AG20443 (cell line): Measurements from ENCODE around the gene COL5A2.

ENCODE experiments used
- DNase-seq: peaks from one replicate; pipeline ENCODE4 v3.0.0; 2012; ENCODE audit warnings: low spot score, mixed read lengths

The COL5A2 gene

DNA sequence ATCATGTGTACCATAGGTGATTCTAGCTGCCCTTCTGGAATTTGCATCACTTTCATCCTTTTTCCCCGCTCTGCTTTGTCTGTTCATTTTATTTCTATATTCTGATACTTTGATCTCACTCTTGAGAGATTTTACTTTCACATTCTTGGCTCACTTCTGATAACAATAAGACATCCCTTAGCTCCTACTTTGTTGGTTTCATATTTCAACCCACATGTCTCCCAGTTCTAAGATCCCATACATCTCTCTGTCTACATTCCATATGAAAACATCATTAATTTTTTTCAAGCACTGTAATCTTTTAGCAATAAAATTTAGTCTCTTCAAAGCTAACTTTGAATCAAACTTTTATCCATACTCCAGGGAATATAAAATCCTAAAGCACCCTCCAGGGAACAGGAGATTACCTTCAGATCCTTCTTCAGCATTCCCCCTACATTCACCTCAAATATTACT is 129.8 kb downstream of the COL5A2 start:
- no peak for DNase-seq

DNA sequence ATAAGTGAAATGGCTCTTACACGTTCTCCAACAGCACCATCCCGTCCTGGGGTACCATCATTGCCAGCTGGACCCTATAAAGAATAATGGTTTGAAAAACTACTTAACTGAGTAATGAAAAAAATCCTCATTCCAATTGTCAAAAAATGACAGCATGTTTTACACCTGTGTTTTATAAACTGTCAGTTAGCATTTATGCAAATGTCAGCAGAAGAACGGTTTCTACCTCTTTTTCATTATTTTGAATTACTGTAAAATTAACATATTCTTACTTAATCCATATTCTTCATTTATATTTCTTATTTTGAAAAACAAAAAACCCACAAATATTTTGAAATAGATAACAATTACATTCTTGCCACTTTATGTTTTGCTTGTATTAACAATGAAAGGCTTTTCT is 131.4 kb downstream of the COL5A2 start:
- no peak for DNase-seq

DNA sequence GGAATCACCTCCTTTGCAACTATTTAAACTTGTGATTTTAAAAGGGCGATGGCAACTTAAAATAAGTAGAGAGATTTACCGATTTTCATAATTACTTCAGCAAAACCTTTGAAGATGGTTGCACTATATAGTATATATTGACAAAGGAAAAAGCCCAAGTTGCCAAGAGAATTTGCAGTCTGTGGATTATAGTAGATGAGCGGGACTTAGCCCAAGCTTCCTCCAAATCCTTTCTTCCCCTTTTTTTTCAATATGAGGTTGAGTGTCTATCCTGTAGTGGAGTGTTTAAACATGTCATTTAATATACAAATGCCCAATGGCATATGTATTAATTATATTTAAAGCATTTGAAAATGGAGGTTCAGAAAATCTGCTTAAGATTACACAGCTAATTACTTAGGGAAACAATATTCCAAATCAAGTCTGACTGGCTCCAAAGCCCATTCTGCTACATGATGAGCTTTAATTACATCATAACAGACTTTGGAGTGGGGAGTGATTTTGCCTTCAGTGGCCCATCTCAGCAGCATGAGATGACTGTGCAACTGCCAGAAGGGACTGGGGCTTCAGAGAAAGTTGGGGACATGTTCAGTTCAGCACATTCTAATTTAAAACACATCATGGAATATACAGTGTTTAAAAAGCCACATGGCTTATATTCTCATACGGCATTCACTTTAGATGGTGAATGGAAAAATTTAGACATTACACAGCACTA is 132.2 kb downstream of the COL5A2 start:
- no peak for DNase-seq

DNA sequence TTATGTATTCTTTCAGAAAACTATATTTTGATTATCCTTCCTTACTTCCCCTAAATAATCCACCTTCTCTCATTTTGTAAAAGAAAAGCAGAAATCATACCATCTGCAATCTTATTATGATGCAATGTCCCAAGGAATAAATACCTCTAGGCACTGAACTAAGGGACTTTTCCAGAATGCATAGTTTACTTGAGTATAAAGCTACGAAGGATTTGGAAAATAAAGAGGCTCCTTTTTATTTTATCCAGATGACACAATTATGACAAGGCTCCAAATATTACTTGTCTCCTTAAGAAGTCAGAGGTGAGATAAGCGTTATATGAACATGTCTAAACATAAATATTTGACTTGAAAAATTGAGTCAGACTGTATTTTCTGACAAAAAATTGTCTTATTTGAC is 133.2 kb downstream of the COL5A2 start:
- DNase-seq: no peak

DNA sequence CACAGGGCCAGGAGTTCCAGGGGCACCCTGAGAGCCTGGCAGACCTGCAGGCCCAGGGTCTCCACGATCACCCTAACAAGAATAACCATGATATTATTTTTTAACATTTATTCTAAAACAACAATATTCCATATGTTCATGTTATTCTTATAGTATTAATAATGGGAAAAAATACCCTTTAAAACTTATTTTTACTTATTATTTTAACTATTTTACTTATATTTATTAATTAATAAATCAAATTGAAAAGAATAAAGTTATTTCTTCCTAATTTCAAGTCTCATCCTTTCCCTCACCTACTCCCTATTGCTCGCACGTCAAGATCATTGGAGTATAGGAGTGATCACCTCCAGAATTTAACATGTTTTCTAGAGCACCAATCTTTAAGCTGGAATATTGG is 133.7 kb downstream of the COL5A2 start:
- DNase-seq: no peak

DNA sequence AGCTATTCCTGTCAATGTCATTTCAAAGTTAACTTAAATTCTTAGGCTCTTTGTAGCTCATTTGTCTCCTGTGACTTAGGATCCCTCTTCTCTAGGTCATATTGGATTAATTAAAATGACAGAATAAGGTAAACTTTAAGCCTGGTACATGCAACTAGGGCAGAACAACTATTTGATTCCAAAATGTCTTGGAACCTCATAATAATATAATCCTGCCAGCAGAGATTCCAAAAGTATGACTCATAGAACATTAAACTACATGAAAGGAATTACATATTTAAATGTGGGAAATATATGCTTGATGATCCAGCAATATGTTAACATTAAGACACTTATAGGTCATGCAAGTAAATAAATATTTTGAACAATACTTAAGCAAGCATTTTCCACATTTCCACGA is 142.0 kb downstream of the COL5A2 start:
- DNase-seq: peak; percentile 13

DNA sequence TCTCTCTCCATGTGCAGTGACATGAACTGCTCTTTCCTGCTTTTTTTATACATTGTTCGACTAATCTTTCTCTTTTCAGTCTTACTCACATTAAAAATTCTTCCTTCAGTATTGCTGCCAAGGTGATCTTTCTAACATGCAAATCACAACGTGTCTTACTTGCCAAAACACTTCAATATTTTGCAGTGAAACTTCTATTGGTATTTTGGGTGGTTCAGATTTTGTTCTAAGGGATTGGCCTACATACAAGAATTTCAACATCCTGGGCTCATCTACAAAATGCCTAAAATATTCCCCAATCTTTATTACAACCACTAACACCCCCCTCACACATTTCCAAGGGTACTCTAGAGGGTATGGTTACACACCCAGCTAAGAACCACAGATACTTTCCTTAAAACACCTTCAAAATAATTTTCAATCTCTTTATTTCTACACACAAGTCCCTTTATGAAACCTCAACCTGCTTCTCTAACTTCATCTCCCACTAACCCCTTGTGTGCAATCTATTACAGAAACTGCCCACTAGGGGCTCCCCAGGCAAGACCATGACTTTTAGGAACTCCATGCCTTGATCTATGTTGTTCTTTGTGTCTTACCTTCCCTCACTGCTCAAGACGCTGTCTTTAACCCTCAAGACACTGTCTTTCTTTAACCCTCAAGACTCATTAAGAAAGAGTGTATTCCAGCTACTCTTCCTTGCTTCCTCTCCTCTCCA is 154.5 kb downstream of the COL5A2 start:
- DNase-seq: peak; percentile 16

DNA sequence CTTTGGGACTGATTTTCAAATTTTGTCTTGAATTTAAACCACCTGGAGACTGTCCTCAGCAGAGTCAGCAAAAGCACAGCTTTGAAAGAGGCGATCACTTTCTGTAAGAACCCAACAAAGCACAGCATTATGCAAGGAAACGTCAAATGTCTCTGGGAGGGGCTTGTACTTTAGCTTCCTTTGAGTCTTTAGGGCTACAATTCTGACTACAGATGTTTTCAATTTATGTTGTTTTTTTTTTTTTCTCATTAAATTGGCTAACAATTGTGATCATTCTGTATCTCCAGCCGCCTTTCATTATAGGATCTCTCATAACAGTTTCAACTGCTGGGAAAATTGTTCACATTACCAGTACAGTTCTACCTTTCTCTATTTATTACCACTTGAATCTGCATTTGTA is 157.1 kb downstream of the COL5A2 start:
- peak; percentile 44 for DNase-seq

DNA sequence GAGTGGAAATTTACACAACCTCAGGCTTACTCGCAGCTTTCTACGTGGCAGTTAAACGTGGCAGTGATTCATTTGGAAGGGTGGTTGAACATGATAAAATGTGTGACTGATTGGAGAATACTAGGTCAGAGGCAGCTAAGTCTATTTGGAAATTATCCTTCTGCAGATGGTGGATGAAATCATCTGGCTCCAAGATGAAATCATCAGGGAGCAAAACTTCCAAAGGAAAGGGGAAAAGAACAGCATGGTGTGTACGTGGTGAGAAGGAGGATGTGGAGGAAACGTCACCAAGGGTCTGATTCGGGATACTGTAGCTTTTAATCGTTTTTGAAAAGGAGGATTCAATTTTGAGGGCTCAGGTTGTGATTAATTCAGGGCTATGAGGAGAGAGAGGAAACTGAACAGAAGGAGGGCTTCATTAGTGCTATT is 157.5 kb downstream of the COL5A2 start:
- DNase-seq: peak; percentile 61

DNA sequence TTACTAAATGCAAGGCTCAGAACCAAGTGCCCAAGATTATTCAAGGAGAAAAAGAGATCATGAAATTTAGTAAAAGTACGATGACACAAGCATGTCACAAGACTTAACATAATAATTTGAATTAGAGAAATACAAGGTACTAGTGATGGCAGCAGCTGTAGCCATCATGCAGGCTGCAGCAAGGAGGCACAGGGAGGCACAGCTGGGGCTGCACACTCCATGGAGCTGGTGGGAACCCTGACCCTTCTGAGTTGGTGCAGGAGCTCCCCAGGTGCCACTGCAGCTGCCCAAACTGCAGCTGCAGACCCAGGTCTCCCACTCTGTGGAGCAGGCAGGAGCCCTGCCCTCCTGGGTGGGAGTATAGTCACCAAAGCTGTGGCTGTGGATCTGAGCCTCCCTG is 159.4 kb downstream of the COL5A2 start:
- no peak for DNase-seq

DNA sequence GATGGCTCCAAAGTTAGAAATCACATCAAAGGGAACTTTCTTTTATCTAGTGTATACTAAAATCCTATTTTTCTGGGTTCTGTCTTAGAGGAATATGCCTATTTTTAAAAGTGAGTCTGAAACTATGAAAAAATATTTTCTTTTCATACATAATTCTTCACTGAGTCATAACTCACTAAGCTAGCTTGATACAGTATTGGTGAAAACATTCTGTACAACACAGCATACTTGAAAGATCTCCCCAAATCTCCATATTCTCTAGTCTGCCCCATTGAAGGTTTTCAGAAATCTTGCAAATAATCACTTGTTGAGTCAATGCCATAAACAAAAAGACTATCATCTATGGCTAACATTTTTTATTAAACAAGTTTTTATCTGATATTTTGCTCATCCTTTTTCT is 160.9 kb downstream of the COL5A2 start:
- no peak for DNase-seq

DNA sequence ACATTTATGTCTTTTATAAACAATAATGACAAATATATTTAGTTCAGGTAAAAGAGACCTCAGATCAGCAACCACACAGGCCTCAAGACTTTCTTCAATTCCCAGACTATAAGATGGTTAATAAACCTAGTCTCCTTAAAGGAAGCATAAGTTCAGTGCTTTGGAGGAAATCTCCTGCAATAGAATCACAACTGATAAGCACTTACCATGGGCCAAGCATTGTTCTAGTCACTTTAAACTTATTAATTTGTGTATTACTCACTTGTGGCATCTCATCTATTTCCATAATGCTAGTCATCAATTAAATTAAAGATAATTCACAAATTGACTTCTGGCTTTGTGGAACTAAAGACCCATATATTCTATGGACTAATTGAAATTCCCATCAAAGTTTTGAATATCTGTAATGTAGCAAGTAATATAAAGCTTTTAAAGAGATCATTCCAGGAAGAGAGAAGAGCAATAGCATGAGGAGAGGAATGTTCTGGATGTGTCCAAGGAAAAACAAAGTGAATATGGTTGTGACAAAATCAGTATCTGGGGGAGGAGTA is 163.2 kb downstream of the COL5A2 start:
- DNase-seq: no peak

DNA sequence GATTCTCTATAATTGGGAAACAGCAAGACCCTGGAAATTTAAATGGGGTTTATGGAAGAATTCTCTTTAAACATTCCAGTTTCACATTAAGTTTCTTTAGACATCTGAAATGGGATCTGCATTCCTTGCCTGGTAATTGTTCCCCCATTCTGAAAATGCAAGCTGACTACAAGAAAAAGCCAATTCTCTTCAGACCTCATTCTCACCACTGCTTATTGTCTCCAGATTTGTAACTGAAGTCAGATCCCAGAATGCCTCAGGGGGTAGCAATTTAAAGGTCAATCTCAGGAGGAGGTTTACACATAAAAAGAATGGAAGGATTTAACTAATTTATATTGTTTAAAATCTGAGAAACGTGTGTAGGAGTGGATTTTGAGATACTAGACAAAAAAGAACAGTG is 164.2 kb downstream of the COL5A2 start:
- DNase-seq: no peak

DNA sequence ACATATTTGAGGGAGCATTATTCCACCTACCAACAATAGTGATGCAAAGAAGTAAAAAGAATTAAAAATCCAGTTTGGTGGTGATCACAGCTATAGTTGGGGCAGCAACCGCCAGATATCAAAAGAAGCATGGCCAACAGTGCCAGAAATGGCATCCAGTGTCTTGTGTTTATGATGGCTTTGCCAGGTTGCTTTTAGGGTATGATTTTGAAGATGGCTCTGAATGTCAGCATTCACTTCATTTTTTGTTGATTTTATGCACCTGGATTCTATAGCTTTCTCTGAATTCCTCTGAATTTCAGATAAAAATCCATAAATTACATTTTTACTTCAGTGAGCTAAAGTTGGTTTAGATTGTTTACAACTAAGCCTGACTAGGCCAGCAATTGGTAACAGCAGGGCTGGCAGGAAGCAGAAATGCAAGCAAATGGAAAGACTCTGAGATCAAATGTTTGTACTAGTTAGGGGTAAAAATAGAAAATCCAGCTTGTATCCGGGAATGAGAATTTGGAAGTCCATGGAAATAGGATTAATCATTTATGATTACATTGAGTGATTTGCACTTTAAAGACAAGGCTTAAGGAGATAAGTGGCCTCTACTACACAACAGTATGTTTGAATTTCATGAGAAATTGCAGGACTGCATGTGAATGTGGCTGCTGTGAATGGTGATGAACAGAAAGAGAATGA is 165.0 kb downstream of the COL5A2 start:
- no peak for DNase-seq

DNA sequence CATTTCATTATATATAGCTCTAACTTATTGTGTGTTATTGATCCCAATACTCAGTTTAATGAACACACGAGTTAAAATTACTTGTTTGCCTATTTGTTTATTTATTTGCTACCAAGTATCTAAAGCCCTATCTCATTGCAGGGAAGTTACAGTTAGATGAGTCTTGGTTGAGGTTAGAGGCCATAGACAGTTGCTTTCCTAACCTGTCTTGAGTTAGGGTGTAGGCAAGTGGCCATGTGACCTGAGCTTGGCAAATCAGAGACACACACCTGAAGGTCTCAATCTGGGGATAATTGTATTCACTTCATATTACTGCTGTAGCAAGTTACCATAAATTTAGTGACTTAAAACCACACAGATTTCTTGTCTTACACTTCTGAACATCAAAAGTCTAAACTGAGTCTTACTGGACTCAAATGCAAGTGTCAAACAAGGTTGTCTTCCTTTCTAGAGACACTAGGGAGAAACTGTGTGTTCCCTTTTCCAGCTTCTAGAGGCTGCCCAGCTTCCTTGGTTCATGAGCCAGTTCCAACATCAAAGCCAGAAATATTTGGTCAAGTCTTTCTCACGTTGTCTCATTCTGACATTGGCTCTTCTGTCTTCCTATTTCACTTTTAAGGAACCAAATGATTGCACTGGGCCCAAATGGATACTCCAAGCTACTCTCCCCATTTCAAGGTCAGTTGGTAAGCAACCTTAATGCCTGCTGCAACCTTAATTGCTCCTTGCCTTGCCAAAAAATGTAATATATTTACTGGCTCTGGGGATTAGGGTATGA is 165.7 kb downstream of the COL5A2 start:
- no peak for DNase-seq

DNA sequence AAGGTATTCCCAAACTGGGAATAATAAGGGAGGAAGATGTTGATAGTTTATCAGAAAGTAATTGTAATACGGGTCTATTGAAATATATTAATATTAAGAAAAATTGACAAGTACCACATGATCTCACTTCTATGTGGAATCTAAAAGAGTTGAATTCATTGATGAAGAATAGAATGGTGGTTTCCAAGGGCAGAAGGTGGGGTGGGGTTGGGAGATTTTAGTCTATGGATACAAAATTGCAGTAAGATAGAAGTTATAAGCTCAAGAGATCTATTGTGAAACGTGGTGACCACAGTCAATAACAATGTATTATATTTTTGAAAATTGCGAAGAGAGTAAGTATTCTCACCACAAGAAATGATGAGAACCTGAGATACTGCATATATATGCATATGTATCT is 166.5 kb downstream of the COL5A2 start:
- no peak for DNase-seq

DNA sequence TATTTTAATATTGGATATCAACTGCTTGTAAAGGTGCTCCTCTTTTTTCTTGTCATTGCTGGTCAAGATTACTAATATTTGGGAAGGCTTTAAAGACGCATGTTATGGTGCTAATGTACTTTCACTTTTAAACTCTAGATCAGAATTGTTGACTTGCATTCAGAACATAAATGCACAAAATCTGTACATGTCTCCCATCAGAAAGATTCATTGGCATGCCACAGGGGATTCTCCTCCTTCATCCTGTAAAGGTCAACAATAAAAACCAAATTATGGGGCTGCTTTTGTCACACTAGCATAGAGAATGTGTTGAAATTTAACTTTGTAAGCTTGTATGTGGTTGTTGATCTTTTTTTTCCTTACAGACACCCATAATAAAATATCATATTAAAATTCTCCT is 167.2 kb downstream of the COL5A2 start:
- no peak for DNase-seq

DNA sequence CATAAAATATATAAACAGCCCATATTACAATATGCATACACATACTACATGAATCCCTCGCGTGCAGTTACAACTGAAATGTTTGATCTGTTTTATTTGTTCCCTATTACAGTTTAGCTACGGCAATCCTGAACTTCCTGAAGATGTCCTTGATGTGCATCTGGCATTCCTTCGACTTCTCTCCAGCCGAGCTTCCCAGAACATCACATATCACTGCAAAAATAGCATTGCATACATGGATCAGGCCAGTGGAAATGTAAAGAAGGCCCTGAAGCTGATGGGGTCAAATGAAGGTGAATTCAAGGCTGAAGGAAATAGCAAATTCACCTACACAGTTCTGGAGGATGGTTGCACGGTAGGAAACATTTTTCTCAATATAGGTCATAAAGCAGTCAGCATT is 169.0 kb downstream of the COL5A2 start:
- DNase-seq: no peak

DNA sequence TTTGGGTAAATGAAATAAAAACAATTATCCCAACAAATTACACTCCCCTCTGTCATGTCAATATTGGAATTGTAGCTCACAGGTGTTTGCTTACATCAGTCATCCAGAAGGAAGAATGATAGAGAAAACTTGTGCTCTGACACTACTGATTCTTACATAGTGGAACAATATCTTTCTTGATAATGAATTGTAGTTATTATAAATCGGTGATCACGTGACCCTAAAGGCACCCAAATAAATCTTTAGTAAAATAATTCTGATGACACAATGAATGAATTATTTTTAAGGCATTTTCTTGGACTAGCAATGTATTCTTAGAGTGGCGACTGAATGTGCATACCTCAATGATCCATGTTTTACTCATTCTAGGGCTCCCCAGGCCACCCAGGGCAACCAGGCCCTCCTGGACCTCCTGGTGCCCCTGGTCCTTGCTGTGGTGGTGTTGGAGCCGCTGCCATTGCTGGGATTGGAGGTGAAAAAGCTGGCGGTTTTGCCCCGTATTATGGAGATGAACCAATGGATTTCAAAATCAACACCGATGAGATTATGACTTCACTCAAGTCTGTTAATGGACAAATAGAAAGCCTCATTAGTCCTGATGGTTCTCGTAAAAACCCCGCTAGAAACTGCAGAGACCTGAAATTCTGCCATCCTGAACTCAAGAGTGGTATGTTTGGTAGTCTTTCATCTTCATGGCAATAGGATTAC is 170.9 kb downstream of the COL5A2 start:
- no peak for DNase-seq

DNA sequence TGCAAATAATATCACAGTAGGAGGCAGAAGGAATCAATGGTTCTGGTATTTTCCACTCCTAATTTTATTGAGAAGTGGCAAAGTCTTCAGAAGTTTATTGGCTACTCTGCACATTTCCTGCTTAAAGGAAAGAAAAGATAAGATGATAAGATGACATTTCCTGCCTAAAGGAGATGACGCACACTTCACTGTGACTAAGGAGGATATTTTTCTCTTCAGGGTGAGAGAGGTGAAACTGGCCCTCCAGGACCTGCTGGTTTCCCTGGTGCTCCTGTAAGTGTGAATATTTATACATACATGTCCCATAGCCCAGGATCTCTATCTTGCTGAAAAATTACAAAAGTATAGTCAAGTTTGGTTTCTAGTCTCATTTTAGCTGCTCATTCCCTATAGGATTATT is 177.5 kb downstream of the COL5A2 start:
- DNase-seq: no peak

DNA sequence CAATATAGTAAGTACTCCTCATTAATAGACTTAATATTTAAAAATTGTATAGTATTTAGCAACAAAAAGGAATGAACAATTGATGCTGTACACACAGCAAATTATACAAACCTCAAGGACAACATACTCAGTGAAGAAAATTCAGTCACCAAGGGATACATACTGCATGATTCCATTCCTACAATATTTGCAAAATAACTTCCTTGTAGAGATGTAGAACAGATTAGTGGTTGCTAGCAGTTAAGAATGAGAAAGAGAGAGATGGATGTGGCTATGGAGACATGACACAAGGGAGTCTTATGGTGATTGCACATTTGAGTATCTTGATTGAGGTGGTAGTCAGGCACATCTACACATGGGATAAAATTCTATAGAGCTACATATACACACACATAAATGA is 179.3 kb downstream of the COL5A2 start:
- no peak for DNase-seq
